PFSK-1 (cell line): ENCODE results near the gene CCHCR1.

ENCODE experiments used
- POLR2AphosphoS5 ChIP-seq: IDR thresholded peaks from 2 replicates; pipeline ENCODE4 v1.6.1; 2012; ENCODE audit warnings: low read depth, mild to moderate bottlenecking, control low read depth, low read length, moderate library complexity
- TAF1 ChIP-seq: IDR thresholded peaks from 2 replicates; pipeline ENCODE4 v1.6.1; 2012; ENCODE audit warnings: low read length, control low read depth, borderline replicate concordance; ENCODE audit not compliant: insufficient read depth

DNA sequence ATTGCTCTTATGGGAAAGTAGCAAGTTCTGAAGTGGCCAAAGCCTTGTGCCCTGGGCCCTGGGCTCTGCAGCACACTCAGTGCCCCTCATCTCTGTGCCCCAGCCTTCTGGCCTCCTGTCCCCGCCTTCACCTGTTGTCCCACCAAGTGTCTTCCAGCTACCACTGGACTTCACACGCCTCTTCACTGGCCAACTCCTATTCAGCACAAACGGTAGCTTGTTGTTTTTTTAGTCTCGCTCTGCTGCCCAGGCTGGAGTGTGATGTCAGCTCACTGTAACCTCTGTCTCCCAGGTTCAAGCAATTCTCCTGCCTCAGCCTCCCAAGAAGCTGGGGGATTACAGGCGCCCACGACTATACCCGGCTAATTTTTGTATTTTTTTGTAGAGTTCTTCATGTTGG, 4.8 kb downstream of the CCHCR1 start:
- no peak for TF ChIP-seq POLR2AphosphoS5
- TF ChIP-seq TAF1, result no peak
